IMR-90 (cell line): Measurements from ENCODE around the gene PCSK2. TPM values are rescaled to one million over a fixed set of nuclear protein-coding genes. Genes with fewer than 3 reads are reported as not detected.

Experiments used
- ATAC-seq: fragments of 200-7000 bp; cut with Tn5 transposase; 2 replicates; pipeline ENCODE4 v1.9.1; 2020; ENCODE audit warnings: low read depth, mild to moderate bottlenecking, moderate library complexity
- BruUV-seq: library from RNA; stranded (reverse); fragments of 400-500 nt; replicated peaks from 2 replicates; lab custom pipeline; 2021; lab: Mats Ljungman, UMichigan
- CTCF ChIA-PET: fragments of 300-600 bp; formaldehyde crosslinking; extraction: SDS; loops from one replicate; lab custom pipeline; 2021; ENCODE audit warnings: antibody characterized with exemption; lab: Yijun Ruan, JAX
- POLR2A ChIA-PET: fragments of 300-600 bp; sonication (Branson Sonifier 250); formaldehyde crosslinking; loops from one replicate; lab custom pipeline; 2022; ENCODE audit warnings: antibody characterized with exemption; ENCODE audit not compliant: unreplicated experiment; lab: Charles Lee
- DNase-seq: peaks from one replicate; pipeline ENCODE4 v3.0.0; 2013
- H2AFZ ChIP-seq: replicated peaks from 2 replicates; pipeline ENCODE3; 2013; ENCODE audit warnings: low read length, mild to moderate bottlenecking; ENCODE audit not compliant: poor library complexity
- H2AK5ac ChIP-seq: 2 replicates; pipeline ENCODE4 v1.6.1; 2013; ENCODE audit warnings: low read depth, low read length, inconsistent platforms
- H2AK9ac ChIP-seq: replicated peaks from 2 replicates; pipeline ENCODE3; 2013; ENCODE audit warnings: mild to moderate bottlenecking, low read depth, low read length, moderate library complexity; ENCODE audit not compliant: poor library complexity
- H2BK120ac ChIP-seq: 2 replicates; pipeline ENCODE4 v1.6.1; 2013; ENCODE audit warnings: low read depth, low read length, inconsistent platforms
- H2BK15ac ChIP-seq: 3 replicates; pipeline ENCODE4 v1.6.1; 2013; ENCODE audit warnings: low read depth, low read length, inconsistent platforms
- H2BK20ac ChIP-seq: 2 replicates; pipeline ENCODE4 v1.6.1; 2013; ENCODE audit warnings: low read depth, mild to moderate bottlenecking, inconsistent platforms, low read length, moderate library complexity
- H2BK5ac ChIP-seq: 2 replicates; pipeline ENCODE4 v1.6.1; 2013; ENCODE audit warnings: mild to moderate bottlenecking, low read depth, low read length, inconsistent platforms; ENCODE audit not compliant: poor library complexity, severe bottlenecking
- H3K14ac ChIP-seq: replicated peaks from 2 replicates; pipeline ENCODE4 v1.6.1; 2013; ENCODE audit warnings: low read depth, low read length, inconsistent platforms
- H3K18ac ChIP-seq: 2 replicates; pipeline ENCODE4 v1.6.1; 2013; ENCODE audit warnings: low read depth, low read length, control low read depth
- H3K23ac ChIP-seq: 2 replicates; pipeline ENCODE4 v1.6.1; 2013; ENCODE audit warnings: low read depth, low read length, inconsistent platforms
- H3K27ac ChIP-seq: 2 replicates; pipeline ENCODE4 v1.5.1; 2013; ENCODE audit warnings: mild to moderate bottlenecking, control low read depth, low read length; ENCODE audit not compliant: insufficient read depth
- H3K27me3 ChIP-seq: 2 replicates; pipeline ENCODE4 v1.6.1; 2013; ENCODE audit warnings: low read length; ENCODE audit not compliant: control insufficient read depth, insufficient read depth
- H3K36me3 ChIP-seq: 2 replicates; pipeline ENCODE4 v1.6.1; 2013; ENCODE audit warnings: low read length, mixed read lengths; ENCODE audit not compliant: control insufficient read depth, insufficient read depth
- H3K4ac ChIP-seq: 2 replicates; pipeline ENCODE4 v1.6.1; 2013; ENCODE audit warnings: low read depth, low read length, inconsistent platforms
- H3K4me1 ChIP-seq: 2 replicates; pipeline ENCODE4 v1.6.1; 2013; ENCODE audit warnings: low read length, mixed read lengths; ENCODE audit not compliant: control insufficient read depth, insufficient read depth
- H3K4me2 ChIP-seq: 2 replicates; pipeline ENCODE4 v1.6.1; 2013; ENCODE audit warnings: low read depth, mild to moderate bottlenecking, control low read depth, low read length, moderate library complexity
- H3K4me3 ChIP-seq: 2 replicates; pipeline ENCODE4 v1.5.1; 2013; ENCODE audit warnings: low read depth, mild to moderate bottlenecking, control low read depth, low read length, moderate library complexity; ENCODE audit not compliant: insufficient read depth
- H3K56ac ChIP-seq: 2 replicates; pipeline ENCODE4 v1.6.1; 2013; ENCODE audit warnings: low read length, inconsistent platforms; ENCODE audit not compliant: insufficient read depth; ENCODE audit errors: extremely low read depth
- H3K79me1 ChIP-seq, 2 experiments: 2 replicates each; pipeline ENCODE4 v1.6.1; 2013; ENCODE audit warnings: low read length in 2 of 2, inconsistent platforms in 1 of 2, low read depth in 1 of 2
- H3K9ac ChIP-seq: 2 replicates; pipeline ENCODE4 v1.6.1; 2013; ENCODE audit warnings: low read depth, low read length, control low read depth
- H3K9me1 ChIP-seq: 2 replicates; pipeline ENCODE4 v1.6.1; 2013; ENCODE audit warnings: low read length, inconsistent platforms; ENCODE audit not compliant: insufficient read depth
- H3K9me3 ChIP-seq: 2 replicates; pipeline ENCODE4 v1.6.1; 2013; ENCODE audit warnings: low read length; ENCODE audit not compliant: control insufficient read depth, insufficient read depth
- H4K20me1 ChIP-seq: 2 replicates; pipeline ENCODE4 v1.6.1; 2013; ENCODE audit warnings: low read length, inconsistent platforms; ENCODE audit not compliant: insufficient read depth
- H4K5ac ChIP-seq: 2 replicates; pipeline ENCODE4 v1.6.1; 2013; ENCODE audit warnings: mild to moderate bottlenecking, low read depth, low read length, control low read depth
- H4K8ac ChIP-seq, 2 experiments: 2 replicates each; pipeline ENCODE4 v1.6.1; 2013; ENCODE audit warnings: low read depth in 2 of 2, low read length in 2 of 2, control low read depth in 1 of 2, inconsistent platforms in 1 of 2
- H4K91ac ChIP-seq: 2 replicates; pipeline ENCODE4 v1.6.1; 2013; ENCODE audit warnings: low read depth, low read length, inconsistent platforms; ENCODE audit not compliant: insufficient read depth
- BHLHE40 ChIP-seq: fragments of 150-350 bp; IDR thresholded peaks from 2 replicates; pipeline ENCODE4 v1.6.1; 2016; ENCODE audit warnings: mild to moderate bottlenecking, low read depth, low read length
- CEBPB ChIP-seq: IDR thresholded peaks from 2 replicates; pipeline ENCODE4 v1.6.1; 2012; ENCODE audit warnings: low read depth, low read length, improper control_type of control experiment
- CHD1 ChIP-seq: IDR thresholded peaks from 2 replicates; pipeline ENCODE4 v1.6.1; 2012; ENCODE audit warnings: low read depth, low read length, improper control_type of control experiment
- FOS ChIP-seq: fragments of 150-350 bp; IDR thresholded peaks from 2 replicates; pipeline ENCODE4 v1.6.1; 2016; ENCODE audit warnings: low read depth, low read length
- MAZ ChIP-seq: IDR thresholded peaks from 2 replicates; pipeline ENCODE4 v1.6.1; 2012; ENCODE audit warnings: low read depth, mild to moderate bottlenecking, low read length, improper control_type of control experiment, moderate library complexity, borderline replicate concordance
- MXI1 ChIP-seq: IDR thresholded peaks from 2 replicates; pipeline ENCODE4 v1.6.1; 2012; ENCODE audit warnings: low read depth, mild to moderate bottlenecking, low read length, moderate library complexity, borderline replicate concordance
- NFE2L2 ChIP-seq: fragments of 150-350 bp; IDR thresholded peaks from 2 replicates; pipeline ENCODE4 v1.6.1; 2016; ENCODE audit warnings: low read depth, mild to moderate bottlenecking, low read length
- RAD21 ChIP-seq: IDR thresholded peaks from 2 replicates; pipeline ENCODE4 v1.6.1; 2012; ENCODE audit warnings: low read length, improper control_type of control experiment
- RCOR1 ChIP-seq: IDR thresholded peaks from 2 replicates; pipeline ENCODE4 v1.6.1; 2012; ENCODE audit warnings: mild to moderate bottlenecking, low read length, improper control_type of control experiment; ENCODE audit not compliant: insufficient replicate concordance
- RFX5 ChIP-seq: IDR thresholded peaks from 2 replicates; pipeline ENCODE4 v1.8.0; 2012; ENCODE audit warnings: low read depth, mild to moderate bottlenecking, low read length, moderate library complexity
- USF2 ChIP-seq: fragments of 150-350 bp; IDR thresholded peaks from 2 replicates; pipeline ENCODE4 v1.6.1; 2017; ENCODE audit warnings: mild to moderate bottlenecking, antibody characterized with exemption, low read length, low read depth
- WGBS, 2 experiments: methylation state at CpG; one replicate each; pipeline versions ENCODE4 v1.1.5 to v1.1.7; 2013; ENCODE audit warnings: missing lambda C conversion rate in 2 of 2; ENCODE audit not compliant: insufficient read length in 1 of 2; ENCODE audit errors: extremely low coverage in 2 of 2; 5-methylcytosine and 5-hydroxymethylcytosine counted together
- dilution Hi-C: fragments of 300-500 bp; cut with HindIII; formaldehyde crosslinking; loops from one replicate; pipeline ENCODE4 v1.14.3; 2018; ENCODE audit warnings: low sequenced_read_pairs; ENCODE audit not compliant: unreplicated experiment
- in situ Hi-C: fragments of 300-500 bp; cut with MboI; formaldehyde crosslinking; loops from 3 replicates; pipeline ENCODE4 v1.14.3; 2019; ENCODE audit warnings: low sequenced_read_pairs, inconsistent platforms, mixed read lengths
- intact Hi-C: fragments of 100-400 bp; cut with micrococcal nuclease; formaldehyde crosslinking; loops from 2 replicates; pipeline ENCODE4 v1.10.0; 2022
- polyA plus RNA-seq, 3 experiments: library from polyadenylated mRNA; depleted of rRNA; stranded (reverse); fragments of >200 nt; gene quantifications; 2 replicates each; pipeline ENCODE4 v1.2.3, GENCODE V29; 2012; ENCODE audit warnings: low replicate concordance in 1 of 3
- total RNA-seq: library from RNA; depleted of rRNA; stranded (reverse); fragments of >200 nt; gene quantifications from 2 replicates; pipeline ENCODE4 v1.2.3, GENCODE V29; 2012
- TF ChIP-seq, protein P1 (sequence below): conservative IDR thresholded peaks from 2 replicates; pipeline ENCODE4 v1.5.1; 2012; ENCODE audit warnings: mild to moderate bottlenecking, low read depth, low read length, improper control_type of control experiment
- TF ChIP-seq, protein P2 (sequence below): fragments of 150-350 bp; IDR thresholded peaks from 2 replicates; pipeline ENCODE4 v1.6.1; 2016; ENCODE audit warnings: low read depth, mild to moderate bottlenecking, low read length, moderate library complexity, borderline replicate concordance

Gene PCSK2
- total and polyA plus RNA-seq, 2 of the 4 experiments (the other 2 are of a cell fraction), result not detected

- Histone ChIP-seq H3K18ac (no peak overlapping the region), H3K23ac (no peak overlapping the region), H2BK120ac (no peak overlapping the region), H4K5ac (no peak overlapping the region), H2BK15ac (no peak overlapping the region), H4K8ac (no peak overlapping the region), H3K36me3 (no peaks in the 10 kb centered on the region), H3K79me1 (no peaks in the 10 kb centered on the region), H2AFZ (no peak overlapping the region), H3K56ac (no peak overlapping the region), H3K9me1 (no peaks in the 10 kb centered on the region), H3K4me2 (no peak overlapping the region), H3K27me3 (peaks cover 18% of the 10 kb centered on the region), H2BK5ac (no peak overlapping the region), H2BK20ac (no peak overlapping the region), H3K4me3 (no peak overlapping the region), H3K4ac (no peak overlapping the region), H3K4me1 (no peaks in the 10 kb centered on the region; the same call in 1 of the 2 replicates), H2AK5ac (no peak overlapping the region), H3K27ac (no peak overlapping the region), H3K9me3 (no peaks in the 10 kb centered on the region), H2AK9ac (no peak overlapping the region), H3K9ac (no peak overlapping the region), H4K20me1 (no peaks in the 10 kb centered on the region), H4K91ac (no peak overlapping the region), H3K14ac (no peak overlapping the region)
- dilution Hi-C loops, result no loop called here
- BruUV-seq, result no TSS peak
- intact Hi-C loops, result loop anchor here (2.0 to 10.0 kb wide), 2 partner anchors 203 to 423 kb away; no protein-coding TSS in a partner anchor
- ChIA-PET CTCF (interaction anchor here (1.0 kb wide), 1 partner anchor 406 kb away, joined by 3 read pairs; no protein-coding TSS in a partner anchor), POLR2A (no interaction called here)
- no peak for TF ChIP-seq FOS
- no peak for TF ChIP-seq RFX5
- TF ChIP-seq, protein P1, sequence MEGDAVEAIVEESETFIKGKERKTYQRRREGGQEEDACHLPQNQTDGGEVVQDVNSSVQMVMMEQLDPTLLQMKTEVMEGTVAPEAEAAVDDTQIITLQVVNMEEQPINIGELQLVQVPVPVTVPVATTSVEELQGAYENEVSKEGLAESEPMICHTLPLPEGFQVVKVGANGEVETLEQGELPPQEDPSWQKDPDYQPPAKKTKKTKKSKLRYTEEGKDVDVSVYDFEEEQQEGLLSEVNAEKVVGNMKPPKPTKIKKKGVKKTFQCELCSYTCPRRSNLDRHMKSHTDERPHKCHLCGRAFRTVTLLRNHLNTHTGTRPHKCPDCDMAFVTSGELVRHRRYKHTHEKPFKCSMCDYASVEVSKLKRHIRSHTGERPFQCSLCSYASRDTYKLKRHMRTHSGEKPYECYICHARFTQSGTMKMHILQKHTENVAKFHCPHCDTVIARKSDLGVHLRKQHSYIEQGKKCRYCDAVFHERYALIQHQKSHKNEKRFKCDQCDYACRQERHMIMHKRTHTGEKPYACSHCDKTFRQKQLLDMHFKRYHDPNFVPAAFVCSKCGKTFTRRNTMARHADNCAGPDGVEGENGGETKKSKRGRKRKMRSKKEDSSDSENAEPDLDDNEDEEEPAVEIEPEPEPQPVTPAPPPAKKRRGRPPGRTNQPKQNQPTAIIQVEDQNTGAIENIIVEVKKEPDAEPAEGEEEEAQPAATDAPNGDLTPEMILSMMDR, result no peak
- TF ChIP-seq BHLHE40, result no peak
- no peak for TF ChIP-seq RAD21
- TF ChIP-seq USF2, result no peak
- no peak for TF ChIP-seq NFE2L2
- TF ChIP-seq, protein P2, sequence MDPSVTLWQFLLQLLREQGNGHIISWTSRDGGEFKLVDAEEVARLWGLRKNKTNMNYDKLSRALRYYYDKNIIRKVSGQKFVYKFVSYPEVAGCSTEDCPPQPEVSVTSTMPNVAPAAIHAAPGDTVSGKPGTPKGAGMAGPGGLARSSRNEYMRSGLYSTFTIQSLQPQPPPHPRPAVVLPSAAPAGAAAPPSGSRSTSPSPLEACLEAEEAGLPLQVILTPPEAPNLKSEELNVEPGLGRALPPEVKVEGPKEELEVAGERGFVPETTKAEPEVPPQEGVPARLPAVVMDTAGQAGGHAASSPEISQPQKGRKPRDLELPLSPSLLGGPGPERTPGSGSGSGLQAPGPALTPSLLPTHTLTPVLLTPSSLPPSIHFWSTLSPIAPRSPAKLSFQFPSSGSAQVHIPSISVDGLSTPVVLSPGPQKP, result no peak
- no peak for TF ChIP-seq CEBPB
- no peak for TF ChIP-seq CHD1
- TF ChIP-seq RCOR1, result no peak
- no peak for TF ChIP-seq MXI1
- TF ChIP-seq MAZ, result no peak
- DNase-seq, result peak; percentile 1
- in situ Hi-C loops, result loop anchor here (25.0 kb wide), 1 partner anchor 416 kb away; no protein-coding TSS in a partner anchor
- no peak for ATAC-seq
- WGBS, 2 experiments, result 0% methylated on average over 10 of the region's 35 CpGs; no CpG with 5 or more reads in 1 of the 2 experiments
These were observed 1.1 kb downstream of the PCSK2 start for GRCh38 chr20:17227669-17228623.
